HCT116 (cell line): ENCODE results near the gene TMEM62. TPM values are rescaled to one million over a fixed set of nuclear protein-coding genes. Genes with fewer than 3 reads are reported as not detected.

Experiments used
- ATAC-seq: fragments of 200-7000 bp; cut with Tn5 transposase; 2 replicates; pipeline ENCODE4 v1.9.1; 2020; ENCODE audit warnings: mild to moderate bottlenecking, moderate library complexity
- BruUV-seq: library from RNA; stranded (reverse); fragments of 400-500 nt; replicated peaks from 2 replicates; lab custom pipeline; 2021; lab: Mats Ljungman, UMichigan
- CTCF ChIA-PET: fragments of 300-600 bp; sonication (Branson Sonifier 250); formaldehyde crosslinking; loops from one replicate; lab custom pipeline; 2021; ENCODE audit warnings: antibody characterized with exemption; lab: Charles Lee
- POLR2A ChIA-PET: fragments of 300-600, 350-600 bp; sonication (Branson Sonifier 250); formaldehyde crosslinking; loops from one replicate; lab custom pipeline; 2021; ENCODE audit warnings: antibody characterized with exemption; lab: Charles Lee
- RAD21 ChIA-PET, 2 experiments: fragments of 300-600 bp; sonication (Branson Sonifier 250); formaldehyde crosslinking; loops; one replicate each; lab custom pipeline; 2023; ENCODE audit warnings: low total read pairs in 2 of 2; ENCODE audit not compliant: uncharacterized antibody in 2 of 2, unreplicated experiment in 2 of 2, low non-redundant PET in 1 of 2; lab: Charles Lee
- DNase-seq: peaks from one replicate; pipeline ENCODE4 v3.0.0-alpha.2; 2010; ENCODE audit warnings: low read depth, low spot score
- H2AFZ ChIP-seq: fragments of 200-600 bp; shearing (Covaris generic), sonication (generic); 2 replicates; pipeline ENCODE4 v1.6.1; 2017; ENCODE audit warnings: low read depth, mixed run types, mixed read lengths, antibody characterized with exemption, low read length; ENCODE audit not compliant: poor library complexity, severe bottlenecking
- H3K27ac ChIP-seq: 2 replicates; pipeline ENCODE4 v1.5.1; 2012; ENCODE audit warnings: low read depth, low read length
- H3K27me3 ChIP-seq: fragments of 200-600 bp; sonication (generic); 2 replicates; pipeline ENCODE4 v1.6.1; 2016; ENCODE audit warnings: mixed run types, low read length, mixed read lengths; ENCODE audit not compliant: insufficient read depth
- H3K36me3 ChIP-seq, 2 experiments: fragments of 200-500 bp in 1 of 2; fragments of 200-600 bp in 1 of 2; sonication (Bioruptor generic) in 1 of 2; sonication (generic) in 1 of 2; 2 replicates each; pipeline versions ENCODE4 v1.5.1 to v1.6.1; 2014 to 2016; ENCODE audit warnings: low read length in 2 of 2, inconsistent platforms in 1 of 2, mixed read lengths in 1 of 2, mixed run types in 1 of 2; ENCODE audit not compliant: insufficient read depth in 2 of 2, control insufficient read depth in 1 of 2
- H3K4me1 ChIP-seq, 2 experiments: fragments of 200-600 bp in 1 of 2; sonication (generic) in 1 of 2; 2 replicates each; pipeline versions ENCODE4 v1.5.1 to v1.6.1; 2012 to 2017; ENCODE audit warnings: low read length in 2 of 2, inconsistent platforms in 1 of 2, mild to moderate bottlenecking in 1 of 2, mixed read lengths in 1 of 2, mixed run types in 1 of 2, moderate library complexity in 1 of 2; ENCODE audit not compliant: insufficient read depth in 2 of 2, control insufficient read depth in 1 of 2
- H3K4me2 ChIP-seq: fragments of 200-600 bp; sonication (generic); 2 replicates; pipeline ENCODE4 v1.6.1; 2017; ENCODE audit warnings: mixed run types, low read length, mixed read lengths
- H3K4me3 ChIP-seq, 2 experiments: fragments of 200-600 bp in 1 of 2; sonication (generic) in 1 of 2; replicated peaks in 1 of 2; 2 replicates each; pipeline ENCODE4 v1.5.1; 2011 to 2016; ENCODE audit warnings: low read length in 2 of 2, control low read depth in 1 of 2, low read depth in 1 of 2, mild to moderate bottlenecking in 1 of 2, mixed read lengths in 1 of 2, mixed run types in 1 of 2
- H3K79me2 ChIP-seq: fragments of 200-600 bp; sonication (generic); 2 replicates; pipeline ENCODE4 v1.6.1; 2017; ENCODE audit warnings: mild to moderate bottlenecking, mixed run types, low read length, moderate library complexity, mixed read lengths; ENCODE audit not compliant: insufficient read depth
- H3K9ac ChIP-seq: fragments of 200-600 bp; sonication (generic); 2 replicates; pipeline ENCODE4 v1.6.1; 2016; ENCODE audit warnings: low read length, mixed read lengths
- H3K9me2 ChIP-seq: fragments of 200-600 bp; sonication (generic), shearing (Covaris generic); 2 replicates; pipeline ENCODE4 v1.6.1; 2017; ENCODE audit warnings: mixed run types, mild to moderate bottlenecking, moderate library complexity; ENCODE audit not compliant: insufficient read depth
- H3K9me3 ChIP-seq, 2 experiments: fragments of 200-500 bp in 1 of 2; fragments of 200-600 bp in 1 of 2; sonication (Bioruptor generic) in 1 of 2; sonication (generic) in 1 of 2; 2 replicates each; pipeline ENCODE4 v1.6.1; 2014 to 2017; ENCODE audit warnings: low read length in 2 of 2, mixed read lengths in 2 of 2, inconsistent platforms in 1 of 2, low read depth in 1 of 2, mild to moderate bottlenecking in 1 of 2, mixed run types in 1 of 2, moderate library complexity in 1 of 2; ENCODE audit not compliant: control insufficient read depth in 1 of 2, insufficient read depth in 1 of 2
- H4K20me1 ChIP-seq: fragments of 200-600 bp; sonication (generic), shearing (Covaris generic); 2 replicates; pipeline ENCODE4 v1.6.1; 2017; ENCODE audit warnings: mixed run types, mild to moderate bottlenecking, moderate library complexity; ENCODE audit not compliant: insufficient read depth
- CEBPB ChIP-seq: IDR thresholded peaks from 2 replicates; pipeline ENCODE4 v1.6.1; 2012; ENCODE audit warnings: low read depth
- CTCF ChIP-seq, 3 experiments: fragments of 200-600 bp in 1 of 3; sonication (generic) in 1 of 3; IDR thresholded peaks in 2 of 3; conservative IDR thresholded peaks in 1 of 3; 2 replicates each; pipeline ENCODE4 v1.5.1; 2012 to 2017; ENCODE audit warnings: low read depth in 2 of 3, low read length in 2 of 3, antibody characterized with exemption in 1 of 3, borderline replicate concordance in 1 of 3, control low read depth in 1 of 3, mild to moderate bottlenecking in 1 of 3, mixed read lengths in 1 of 3, mixed run types in 1 of 3, moderate library complexity in 1 of 3; ENCODE audit not compliant: insufficient read depth in 1 of 3
- EGR1 ChIP-seq: IDR thresholded peaks from 2 replicates; pipeline ENCODE4 v1.6.1; 2012; ENCODE audit warnings: low read depth
- ELF1 ChIP-seq: IDR thresholded peaks from 2 replicates; pipeline ENCODE4 v1.6.1; 2012; ENCODE audit warnings: low read depth, borderline replicate concordance
- MAX ChIP-seq: IDR thresholded peaks from 2 replicates; pipeline ENCODE4 v1.6.1; 2012
- POLR2A ChIP-seq: IDR thresholded peaks from 2 replicates; pipeline ENCODE4 v1.7.0; 2011; ENCODE audit warnings: borderline replicate concordance; ENCODE audit not compliant: insufficient read depth, insufficient read length; ENCODE audit errors: extremely low read depth
- REST ChIP-seq: IDR thresholded peaks from 2 replicates; pipeline ENCODE4 v1.6.1; 2012; ENCODE audit warnings: low read depth
- SP1 ChIP-seq: IDR thresholded peaks from 2 replicates; pipeline ENCODE4 v1.6.1; 2012; ENCODE audit warnings: low read depth
- SRF ChIP-seq: IDR thresholded peaks from 2 replicates; pipeline ENCODE4 v1.6.1; 2012; ENCODE audit warnings: low read depth
- ZFX ChIP-seq: fragments of 450-650 bp; IDR thresholded peaks from 2 replicates; pipeline ENCODE4 v1.6.1; 2017
- ZNF274 ChIP-seq: fragments of 200-500 bp; sonication (Bioruptor generic); IDR thresholded peaks from 2 replicates; pipeline ENCODE4 v1.6.1; 2014; ENCODE audit warnings: mild to moderate bottlenecking, low read depth, low read length, inconsistent platforms
- intact Hi-C: fragments of 100-400 bp; cut with micrococcal nuclease; formaldehyde crosslinking; loops from 2 replicates; pipeline ENCODE4 v1.10.0; 2022
- total RNA-seq: library from RNA; stranded (reverse); gene quantifications from one replicate; pipeline ENCODE4 v1.2.1, GENCODE V29; 2021; ENCODE audit not compliant: unreplicated experiment

Gene TMEM62
- total RNA-seq, 1 experiment from 2014 or later: 8.8 TPM

GRCh38 chr15:43193710-43194109, 60.3 kb downstream of the TMEM62 start:
- H3K4me1 ChIP-seq: no peaks in the 10 kb centered on the region
- H3K27me3 ChIP-seq: no peaks in the 10 kb centered on the region
- H3K4me3 ChIP-seq: no peak overlapping the region
- H3K36me3 ChIP-seq: peaks cover 12 to 32% of the 10 kb centered on the region in 2 experiments
- no peaks in the 10 kb centered on the region for H3K9me3 ChIP-seq
- H4K20me1 ChIP-seq: peaks cover 3% of the 10 kb centered on the region; the same call in 1 of the 2 replicates
- ChIA-PET POLR2A (no interaction called here), CTCF (interaction anchor here (0.6 to 3.1 kb wide), 2 partner anchors 10 to 1340 kb away, joined by 3 to 23 read pairs; no protein-coding TSS in a partner anchor), RAD21 (no interaction called here)
- no peak overlapping the region for H3K4me2 ChIP-seq
- H3K9ac ChIP-seq: no peak overlapping the region
- H3K9me2 ChIP-seq: no peaks in the 10 kb centered on the region
- TF ChIP-seq MAX (no peak), SP1 (no peak), CTCF (IDR thresholded peaks at IDR 0.05 in 2 of 3, conservative IDR thresholded peaks at IDR 0.05 in 1 of 3; ENCODE audit: borderline replicate concordance in 1 of 3, insufficient read depth in 1 of 3, low read depth in 2 of 3, low read length in 2 of 3) (no peak), SRF (no peak), POLR2A (no peak)
- intact Hi-C loops: no loop called here
- ATAC-seq (no peak), DNase-seq (no peak)
- no peak overlapping the region for H2AFZ ChIP-seq
- BruUV-seq: no TSS peak
- no peak overlapping the region for H3K27ac ChIP-seq
- H3K79me2 ChIP-seq: no peaks in the 10 kb centered on the region

- BruUV-seq: TSS peak; percentile 5
- Histone ChIP-seq H3K9me2 (no peaks in the 10 kb centered on the region), H3K9ac (no peak overlapping the region), H3K4me3 (no peak overlapping the region), H4K20me1 (peaks cover 3% of the 10 kb centered on the region; the same call in 1 of the 2 replicates), H3K27ac (no peak overlapping the region), H3K4me2 (no peak overlapping the region), H3K4me1 (no peaks in the 10 kb centered on the region), H3K9me3 (no peaks in the 10 kb centered on the region), H3K36me3 (peaks cover 12 to 29% of the 10 kb centered on the region in 2 experiments; a peak in 3 of 4 replicates), H3K27me3 (no peaks in the 10 kb centered on the region), H2AFZ (no peak overlapping the region), H3K79me2 (no peaks in the 10 kb centered on the region)
- RAD21 ChIA-PET: no interaction called here
- CTCF ChIA-PET: interaction anchor here (1.0 to 3.1 kb wide), 3 partner anchors 9 to 31 kb away, joined by 3 to 23 read pairs (median 3); no protein-coding TSS in a partner anchor
- DNase-seq (no peak), ATAC-seq (no peak)
- intact Hi-C loops: no loop called here
- POLR2A ChIA-PET: no interaction called here
- no peak for TF ChIP-seq SP1
- TF ChIP-seq ZFX: no peak
- TF ChIP-seq REST: no peak
- no peak for TF ChIP-seq CTCF (IDR thresholded peaks at IDR 0.05 in 2 of 3, conservative IDR thresholded peaks at IDR 0.05 in 1 of 3; ENCODE audit: borderline replicate concordance in 1 of 3, insufficient read depth in 1 of 3, low read depth in 2 of 3, low read length in 2 of 3)
- TF ChIP-seq CEBPB: no peak
- no peak for TF ChIP-seq EGR1
- TF ChIP-seq MAX: no peak
- no peak for TF ChIP-seq ELF1
- no peak for TF ChIP-seq ZNF274
Observed at GRCh38 chr15:43194795-43195194, 61.4 kb downstream of the TMEM62 start.
